Measurements from ENCODE around the gene TOM1. TPM values are rescaled to one million over a fixed set of nuclear protein-coding genes. Genes with fewer than 3 reads are reported as not detected.
A peak's percentile ranks its signal among the peaks of the same experiment; 100 is the strongest.

The TOM1 gene
- total RNA-seq, 1 donor: 118 TPM

DNA sequence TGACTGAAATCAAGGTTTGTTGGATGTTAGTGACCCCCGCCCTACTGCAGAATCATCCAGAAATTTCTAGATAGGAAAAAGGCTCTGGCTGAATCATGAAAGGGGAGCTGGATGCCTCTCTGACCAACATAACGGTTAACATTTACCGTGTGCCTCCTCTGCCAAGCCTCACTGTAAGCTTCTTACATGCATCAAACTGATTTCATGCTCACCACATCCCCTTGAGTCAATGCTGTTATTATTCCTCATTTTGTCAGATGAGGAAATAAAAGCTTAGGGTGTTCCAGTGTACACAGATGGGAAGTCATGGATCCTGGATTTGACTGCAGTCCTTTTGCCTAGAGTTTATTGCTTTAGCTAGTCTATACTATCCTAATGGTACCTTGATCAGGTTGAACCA is 75.3 kb downstream of the TOM1 start:
- peak; percentile 81 for DNase-seq (ENCODE audit: insufficient read length, low spot score, missing footprints)
- Histone ChIP-seq H3K9me3 (ENCODE audit: low read depth, low read length) (no peaks in the 10 kb centered on the region), H3K4me2 (ENCODE audit: insufficient read depth, low read length) (peak overlapping the region; percentile 25), H3K79me2 (ENCODE audit: insufficient read depth, low read length) (no peaks in the 10 kb centered on the region), H3K27me3 (ENCODE audit: insufficient read depth, low read length) (no peaks in the 10 kb centered on the region), H3K4me3 (ENCODE audit: insufficient read depth, low read length) (no peak overlapping the region), H2AFZ (ENCODE audit: low read length) (peak overlapping the region; percentile 75), H3K27ac (ENCODE audit: low read depth, low read length) (peak overlapping the region; percentile 96), H3K36me3 (ENCODE audit: insufficient read depth, low read length) (no peaks in the 10 kb centered on the region), H3K4me1 (ENCODE audit: insufficient read depth, low read length) (peaks cover 41% of the 10 kb centered on the region), H4K20me1 (ENCODE audit: insufficient read depth, low read length) (no peaks in the 10 kb centered on the region)
- TF ChIP-seq, protein P1, sequence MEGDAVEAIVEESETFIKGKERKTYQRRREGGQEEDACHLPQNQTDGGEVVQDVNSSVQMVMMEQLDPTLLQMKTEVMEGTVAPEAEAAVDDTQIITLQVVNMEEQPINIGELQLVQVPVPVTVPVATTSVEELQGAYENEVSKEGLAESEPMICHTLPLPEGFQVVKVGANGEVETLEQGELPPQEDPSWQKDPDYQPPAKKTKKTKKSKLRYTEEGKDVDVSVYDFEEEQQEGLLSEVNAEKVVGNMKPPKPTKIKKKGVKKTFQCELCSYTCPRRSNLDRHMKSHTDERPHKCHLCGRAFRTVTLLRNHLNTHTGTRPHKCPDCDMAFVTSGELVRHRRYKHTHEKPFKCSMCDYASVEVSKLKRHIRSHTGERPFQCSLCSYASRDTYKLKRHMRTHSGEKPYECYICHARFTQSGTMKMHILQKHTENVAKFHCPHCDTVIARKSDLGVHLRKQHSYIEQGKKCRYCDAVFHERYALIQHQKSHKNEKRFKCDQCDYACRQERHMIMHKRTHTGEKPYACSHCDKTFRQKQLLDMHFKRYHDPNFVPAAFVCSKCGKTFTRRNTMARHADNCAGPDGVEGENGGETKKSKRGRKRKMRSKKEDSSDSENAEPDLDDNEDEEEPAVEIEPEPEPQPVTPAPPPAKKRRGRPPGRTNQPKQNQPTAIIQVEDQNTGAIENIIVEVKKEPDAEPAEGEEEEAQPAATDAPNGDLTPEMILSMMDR (IDR thresholded peaks at IDR 0.05; ENCODE audit: extremely low read depth, low read depth, low read length): no peak

DNA sequence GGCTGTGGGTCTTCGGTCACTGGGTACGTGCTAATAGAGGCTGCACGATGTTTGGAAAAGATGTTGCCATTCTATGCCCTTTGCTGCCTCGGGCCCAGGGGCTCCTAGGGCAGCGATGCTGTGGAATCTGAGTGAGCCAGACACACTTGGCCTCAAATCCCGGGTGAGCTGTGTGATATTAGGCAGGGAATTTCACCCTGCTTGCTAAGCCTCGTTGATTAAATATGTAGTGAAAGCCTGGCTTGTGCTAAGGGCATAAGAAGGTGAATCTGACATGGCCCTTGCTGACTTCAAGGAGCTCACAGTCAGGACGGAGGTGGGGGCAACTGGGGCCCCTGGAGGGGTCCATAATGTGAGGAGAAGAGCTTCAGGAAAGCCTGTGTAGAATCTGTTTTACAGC is 75.8 kb downstream of the TOM1 start:
- TF ChIP-seq, protein P1 (IDR thresholded peaks at IDR 0.05; ENCODE audit: extremely low read depth, low read depth, low read length): no peak
- no peaks in the 10 kb centered on the region for H3K36me3 ChIP-seq (ENCODE audit: insufficient read depth, low read length)
- no peaks in the 10 kb centered on the region for H4K20me1 ChIP-seq (ENCODE audit: insufficient read depth, low read length)
- DNase-seq (ENCODE audit: insufficient read length, low spot score, missing footprints): peak; percentile 49
- peak overlapping the region; percentile 96 for H3K27ac ChIP-seq (ENCODE audit: low read depth, low read length)
- H3K4me2 ChIP-seq (ENCODE audit: insufficient read depth, low read length): peak overlapping the region; percentile 25
- H3K79me2 ChIP-seq (ENCODE audit: insufficient read depth, low read length): peaks cover 2% of the 10 kb centered on the region
- H3K27me3 ChIP-seq (ENCODE audit: insufficient read depth, low read length): no peaks in the 10 kb centered on the region
- no peak overlapping the region for H3K4me3 ChIP-seq (ENCODE audit: insufficient read depth, low read length)
- peaks cover 46% of the 10 kb centered on the region for H3K4me1 ChIP-seq (ENCODE audit: insufficient read depth, low read length)
- peak overlapping the region; percentile 75 for H2AFZ ChIP-seq (ENCODE audit: low read length)
- no peaks in the 10 kb centered on the region for H3K9me3 ChIP-seq (ENCODE audit: low read depth, low read length)

DNA sequence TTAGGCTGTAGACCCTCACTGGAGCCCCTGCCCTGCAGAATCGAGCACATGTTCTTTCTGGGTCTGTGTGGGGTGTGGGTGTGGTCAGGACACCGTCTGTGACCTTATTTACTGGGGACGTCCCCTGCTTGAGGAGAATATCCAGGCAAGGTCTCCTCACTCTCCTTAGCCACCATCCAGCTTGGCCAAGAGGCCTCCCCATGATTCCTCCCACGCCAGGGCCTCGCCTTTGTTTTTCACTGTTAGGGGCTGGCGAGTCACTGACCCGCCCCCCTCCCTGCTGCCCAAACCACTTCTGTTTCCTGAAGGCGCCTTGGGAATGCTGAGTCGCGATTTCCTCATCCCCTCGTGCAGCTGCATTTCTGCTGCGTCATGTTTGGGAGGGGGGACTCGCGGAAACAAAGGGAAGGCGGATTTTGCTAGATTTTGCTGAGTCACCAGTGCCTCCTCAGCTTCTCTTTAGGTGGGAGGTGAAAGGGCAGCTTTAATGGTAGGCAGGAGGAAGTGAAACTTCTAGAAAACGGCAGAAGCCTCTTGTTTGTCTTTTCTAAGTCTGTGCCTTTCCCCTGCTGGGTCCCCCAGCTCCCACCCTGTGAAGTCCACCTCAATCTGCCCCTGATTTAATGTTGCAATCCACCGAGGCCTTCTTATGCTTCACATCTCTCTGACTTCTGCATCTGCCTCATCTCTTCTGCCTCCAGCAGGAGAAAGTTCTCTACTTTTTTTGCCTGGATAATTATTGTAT is 77.2 kb downstream of the TOM1 start:
- peak; percentile 98 for DNase-seq (ENCODE audit: insufficient read length, low spot score, missing footprints)
- no peaks in the 10 kb centered on the region for H4K20me1 ChIP-seq (ENCODE audit: insufficient read depth, low read length)
- peak overlapping the region; percentile 77 for H3K4me2 ChIP-seq (ENCODE audit: insufficient read depth, low read length)
- peak overlapping the region; percentile 96 for H3K27ac ChIP-seq (ENCODE audit: low read depth, low read length)
- H3K9me3 ChIP-seq (ENCODE audit: low read depth, low read length): no peaks in the 10 kb centered on the region
- H3K4me3 ChIP-seq (ENCODE audit: insufficient read depth, low read length): peak overlapping the region; percentile 56
- no peaks in the 10 kb centered on the region for H3K36me3 ChIP-seq (ENCODE audit: insufficient read depth, low read length)
- peaks cover 50% of the 10 kb centered on the region for H3K4me1 ChIP-seq (ENCODE audit: insufficient read depth, low read length)
- peaks cover 13% of the 10 kb centered on the region for H3K79me2 ChIP-seq (ENCODE audit: insufficient read depth, low read length)
- TF ChIP-seq, protein P1 (IDR thresholded peaks at IDR 0.05; ENCODE audit: extremely low read depth, low read depth, low read length): no peak
- no peaks in the 10 kb centered on the region for H3K27me3 ChIP-seq (ENCODE audit: insufficient read depth, low read length)
- peak overlapping the region; percentile 91 for H2AFZ ChIP-seq (ENCODE audit: low read length)

DNA sequence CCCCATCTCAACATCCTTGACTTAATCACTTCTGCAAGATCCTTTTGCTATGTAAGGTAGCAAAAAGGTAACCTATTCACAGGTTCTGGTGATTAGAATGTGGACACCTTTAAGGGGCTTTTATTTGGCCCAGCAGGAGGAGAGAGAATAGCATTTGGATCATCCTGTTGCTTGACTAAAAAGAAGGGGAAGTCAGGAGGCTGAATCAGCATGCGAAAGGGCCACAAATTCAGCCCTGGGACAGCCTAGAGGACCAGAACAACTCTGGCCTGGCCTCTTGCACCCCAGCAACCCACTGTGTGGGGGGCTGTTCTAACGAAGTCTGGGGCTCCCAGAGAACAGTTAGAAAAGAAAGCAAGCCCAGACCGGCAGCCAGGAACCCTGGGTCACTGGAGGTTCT is 78.0 kb downstream of the TOM1 start:
- H3K27ac ChIP-seq (ENCODE audit: low read depth, low read length): peak overlapping the region; percentile 96
- H4K20me1 ChIP-seq (ENCODE audit: insufficient read depth, low read length): no peaks in the 10 kb centered on the region
- peaks cover 49% of the 10 kb centered on the region for H3K4me1 ChIP-seq (ENCODE audit: insufficient read depth, low read length)
- H3K79me2 ChIP-seq (ENCODE audit: insufficient read depth, low read length): peaks cover 19% of the 10 kb centered on the region
- no peak for DNase-seq (ENCODE audit: insufficient read length, low spot score, missing footprints)
- no peaks in the 10 kb centered on the region for H3K9me3 ChIP-seq (ENCODE audit: low read depth, low read length)
- H3K27me3 ChIP-seq (ENCODE audit: insufficient read depth, low read length): no peaks in the 10 kb centered on the region
- no peaks in the 10 kb centered on the region for H3K36me3 ChIP-seq (ENCODE audit: insufficient read depth, low read length)
- no peak overlapping the region for H3K4me2 ChIP-seq (ENCODE audit: insufficient read depth, low read length)
- H3K4me3 ChIP-seq (ENCODE audit: insufficient read depth, low read length): no peak overlapping the region
- H2AFZ ChIP-seq (ENCODE audit: low read length): peak overlapping the region; percentile 91
- TF ChIP-seq, protein P1 (IDR thresholded peaks at IDR 0.05; ENCODE audit: extremely low read depth, low read depth, low read length): no peak
